SJSA1 (cell line): ENCODE measurements around the gene ZNF747. TPM values are rescaled to one million over a fixed set of nuclear protein-coding genes. Genes with fewer than 3 reads are reported as not detected.
A peak's percentile ranks its signal among the peaks of the same experiment; 100 is the strongest.
"Not testable (repeated sequence)": the region's sequence is repeated elsewhere in the genome, so short reads cannot be mapped to it uniquely, and the experiment has no call there.

Source experiments
- DNase-seq, 2 experiments: peaks; one replicate each; pipeline ENCODE4 v3.0.0-alpha.2; 2015 to 2020; ENCODE audit warnings: low spot score in 2 of 2, low read depth in 1 of 2
- H3K27ac ChIP-seq: fragments of 250-450 bp; sonication (Bioruptor Pico); 2 replicates; pipeline ENCODE4 v1.5.1; 2020; ENCODE audit warnings: mild to moderate bottlenecking, moderate library complexity
- H3K27me3 ChIP-seq: fragments of 250-450 bp; sonication (Bioruptor Pico); replicated peaks from 2 replicates; pipeline ENCODE4 v1.5.1; 2020; ENCODE audit warnings: mild to moderate bottlenecking, moderate library complexity
- H3K36me3 ChIP-seq: fragments of 250-450 bp; sonication (Bioruptor Pico); 2 replicates; pipeline ENCODE4 v1.5.1; 2020; ENCODE audit warnings: mild to moderate bottlenecking
- H3K4me1 ChIP-seq: fragments of 250-450 bp; sonication (Bioruptor Pico); replicated peaks from 2 replicates; pipeline ENCODE4 v1.6.1; 2021; ENCODE audit warnings: mild to moderate bottlenecking
- H3K4me3 ChIP-seq: fragments of 250-450 bp; sonication (Bioruptor Pico); 2 replicates; pipeline ENCODE4 v1.5.1; 2020; ENCODE audit warnings: mild to moderate bottlenecking
- H3K9me3 ChIP-seq: fragments of 250-450 bp; sonication (Bioruptor Pico); replicated peaks from 2 replicates; pipeline ENCODE4 v1.5.1; 2020; ENCODE audit warnings: mild to moderate bottlenecking
- total RNA-seq: library from RNA; depleted of rRNA; stranded (reverse); fragments of >200 nt; shearing (Covaris generic); gene quantifications from 2 replicates; pipeline ENCODE4 v1.2.3, GENCODE V29; 2014

ZNF747 gene
- total RNA-seq, 1 experiment from 2014 or later, result 5.1 TPM

- H3K4me1 ChIP-seq, result peaks cover 15% of the 10 kb centered on the region
- DNase-seq, result no peak
- no peak overlapping the region for H3K27ac ChIP-seq
- no peaks in the 10 kb centered on the region for H3K9me3 ChIP-seq
- peaks cover 34% of the 10 kb centered on the region for H3K36me3 ChIP-seq
- H3K27me3 ChIP-seq, result no peaks in the 10 kb centered on the region
- no peak overlapping the region for H3K4me3 ChIP-seq
Observed at GRCh38 chr16:30551781-30552180, 17.1 kb upstream of the ZNF747 start.

- H3K4me1 ChIP-seq, result peaks cover 9% of the 10 kb centered on the region
- no peaks in the 10 kb centered on the region for H3K27me3 ChIP-seq
- H3K27ac ChIP-seq, result no peak overlapping the region
- peaks cover 8% of the 10 kb centered on the region for H3K36me3 ChIP-seq
- no peak overlapping the region for H3K4me3 ChIP-seq
- H3K9me3 ChIP-seq, result no peaks in the 10 kb centered on the region
- no peak for DNase-seq
Observed at GRCh38 chr16:30548416-30549253, 14.0 kb upstream of the ZNF747 start.

- H3K9me3 ChIP-seq, result no peaks in the 10 kb centered on the region
- H3K27ac ChIP-seq, result no peak overlapping the region
- no peaks in the 10 kb centered on the region for H3K27me3 ChIP-seq
- H3K4me1 ChIP-seq, result peaks cover 14% of the 10 kb centered on the region
- H3K36me3 ChIP-seq, result no peaks in the 10 kb centered on the region
- no peak overlapping the region for H3K4me3 ChIP-seq
- DNase-seq, result no peak
Observed at GRCh38 chr16:30546115-30546514, 11.5 kb upstream of the ZNF747 start.

GRCh38 chr16:30543067-30543466, 8.4 kb upstream of the ZNF747 start:
- no peak overlapping the region for H3K4me3 ChIP-seq
- H3K27ac ChIP-seq, result no peak overlapping the region
- H3K4me1 ChIP-seq, result peaks cover 5% of the 10 kb centered on the region
- H3K36me3 ChIP-seq, result no peaks in the 10 kb centered on the region
- no peak for DNase-seq
- no peaks in the 10 kb centered on the region for H3K27me3 ChIP-seq
- no peaks in the 10 kb centered on the region for H3K9me3 ChIP-seq

GRCh38 chr16:30541502-30542329, 7.1 kb upstream of the ZNF747 start:
- peaks cover 5% of the 10 kb centered on the region for H3K4me1 ChIP-seq
- H3K36me3 ChIP-seq, result no peaks in the 10 kb centered on the region
- no peak overlapping the region for H3K27ac ChIP-seq
- H3K4me3 ChIP-seq, result no peak overlapping the region
- H3K27me3 ChIP-seq, result no peaks in the 10 kb centered on the region
- DNase-seq, result peak in 1 of 2 experiments; percentile 12
- no peaks in the 10 kb centered on the region for H3K9me3 ChIP-seq

GRCh38 chr16:30540916-30541464, 6.3 kb upstream of the ZNF747 start:
- H3K27ac ChIP-seq, DNase-seq, H3K9me3 ChIP-seq, H3K36me3 ChIP-seq, H3K4me1 ChIP-seq, H3K27me3 ChIP-seq, H3K4me3 ChIP-seq: not testable (repeated sequence)

- H3K27me3 ChIP-seq, H3K4me3 ChIP-seq, H3K9me3 ChIP-seq, H3K36me3 ChIP-seq, H3K27ac ChIP-seq, DNase-seq: not testable (repeated sequence)
- peaks cover 15% of the 10 kb centered on the region for H3K4me1 ChIP-seq
Observed at GRCh38 chr16:30539986-30540526, 5.4 kb upstream of the ZNF747 start.

- Histone ChIP-seq H3K4me1 (peaks cover 20% of the 10 kb centered on the region), H3K27me3 (no peaks in the 10 kb centered on the region), H3K4me3 (no peak overlapping the region), H3K36me3 (no peaks in the 10 kb centered on the region), H3K27ac (no peak overlapping the region), H3K9me3 (no peaks in the 10 kb centered on the region)
- DNase-seq, result no peak
Observed at GRCh38 chr16:30539000-30539964, 4.6 kb upstream of the ZNF747 start.

GRCh38 chr16:30536391-30537024, 1.9 kb upstream of the ZNF747 start:
- H3K4me1 ChIP-seq, result peaks cover 24% of the 10 kb centered on the region
- not testable (repeated sequence) for H3K27ac ChIP-seq, DNase-seq, H3K27me3 ChIP-seq, H3K36me3 ChIP-seq, H3K9me3 ChIP-seq, H3K4me3 ChIP-seq

- peak overlapping the region; percentile 47 for H3K4me3 ChIP-seq
- H3K9me3 ChIP-seq, result no peaks in the 10 kb centered on the region
- peak in 1 of 2 experiments; percentile 39 for DNase-seq
- no peaks in the 10 kb centered on the region for H3K36me3 ChIP-seq
- no peak overlapping the region for H3K27ac ChIP-seq
- H3K4me1 ChIP-seq, result peaks cover 20% of the 10 kb centered on the region
- H3K27me3 ChIP-seq, result no peaks in the 10 kb centered on the region
Observed at GRCh38 chr16:30535777-30536190, 1.1 kb upstream of the ZNF747 start.

- Histone ChIP-seq H3K27me3 (no peaks in the 10 kb centered on the region), H3K9me3 (no peaks in the 10 kb centered on the region), H3K36me3 (no peaks in the 10 kb centered on the region), H3K27ac (peak overlapping the region; percentile 73), H3K4me3 (peak overlapping the region; percentile 47), H3K4me1 (peaks cover 20% of the 10 kb centered on the region)
- peak in 1 of 2 experiments; percentile 35 for DNase-seq
Observed at GRCh38 chr16:30535106-30535776, 583 bp upstream of the ZNF747 start.

GRCh38 chr16:30533748-30534367, 800 bp downstream of the ZNF747 start:
- no peak for DNase-seq
- H3K27me3 ChIP-seq, result no peaks in the 10 kb centered on the region

More at GRCh38 chr16:30533748-30534367, 800 bp downstream of the ZNF747 start:
- Histone ChIP-seq H3K36me3 (no peaks in the 10 kb centered on the region), H3K4me1 (peaks cover 20% of the 10 kb centered on the region), H3K9me3 (no peaks in the 10 kb centered on the region), H3K27ac (peak overlapping the region; percentile 73; the same call in 1 of the 2 replicates), H3K4me3 (peak overlapping the region; percentile 47)
